Uterine smooth muscle cell (primary cell): ENCODE results near the gene SLC35G2. TPM values are rescaled to one million over a fixed set of nuclear protein-coding genes. Genes with fewer than 3 reads are reported as not detected.

Experiments used
- total RNA-seq: library from RNA; depleted of rRNA; stranded (reverse); fragments of >200 nt; gene quantifications from 2 replicates; pipeline ENCODE4 v1.2.3, GENCODE V29; 2014

SLC35G2 gene
- total RNA-seq = 14.2 and 20.5 TPM in 2 replicates

DNA sequence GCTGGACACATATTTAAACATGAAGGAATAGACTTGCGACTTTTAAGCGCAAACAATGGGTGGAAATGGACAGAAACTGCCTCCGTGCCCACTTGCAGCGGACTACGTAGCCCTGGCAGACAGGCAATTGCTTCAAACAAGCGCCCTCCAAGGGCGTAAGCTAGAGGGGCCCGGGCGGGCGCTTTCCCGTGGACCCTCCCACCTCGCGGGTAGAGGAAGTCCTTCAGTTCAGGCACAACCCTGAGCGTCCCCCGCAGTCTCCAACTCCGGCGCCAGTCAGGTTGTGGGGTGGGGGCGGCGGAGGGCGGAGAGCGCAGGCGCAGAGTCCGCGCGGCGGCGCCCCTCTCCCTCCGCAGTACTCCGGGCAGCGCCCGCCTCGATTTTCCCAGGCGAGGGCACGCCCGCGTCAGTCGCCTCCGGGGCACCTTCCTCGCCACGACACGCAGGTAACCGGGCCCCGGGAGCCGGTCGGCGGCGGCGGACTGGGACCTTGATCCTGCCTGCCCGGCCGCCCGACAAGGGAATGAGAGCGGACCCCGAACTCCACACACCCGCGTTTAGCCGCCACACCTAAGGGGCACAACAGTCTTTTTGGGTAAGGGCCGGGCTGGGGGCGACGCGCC lies at the start of gene SLC35G2:
Gene SLC35G2, plus strand, starts transcription at position 358 of the 623 bp plus-strand sequence. CDS start 35,335 bp downstream, outside the sequence.

DNA sequence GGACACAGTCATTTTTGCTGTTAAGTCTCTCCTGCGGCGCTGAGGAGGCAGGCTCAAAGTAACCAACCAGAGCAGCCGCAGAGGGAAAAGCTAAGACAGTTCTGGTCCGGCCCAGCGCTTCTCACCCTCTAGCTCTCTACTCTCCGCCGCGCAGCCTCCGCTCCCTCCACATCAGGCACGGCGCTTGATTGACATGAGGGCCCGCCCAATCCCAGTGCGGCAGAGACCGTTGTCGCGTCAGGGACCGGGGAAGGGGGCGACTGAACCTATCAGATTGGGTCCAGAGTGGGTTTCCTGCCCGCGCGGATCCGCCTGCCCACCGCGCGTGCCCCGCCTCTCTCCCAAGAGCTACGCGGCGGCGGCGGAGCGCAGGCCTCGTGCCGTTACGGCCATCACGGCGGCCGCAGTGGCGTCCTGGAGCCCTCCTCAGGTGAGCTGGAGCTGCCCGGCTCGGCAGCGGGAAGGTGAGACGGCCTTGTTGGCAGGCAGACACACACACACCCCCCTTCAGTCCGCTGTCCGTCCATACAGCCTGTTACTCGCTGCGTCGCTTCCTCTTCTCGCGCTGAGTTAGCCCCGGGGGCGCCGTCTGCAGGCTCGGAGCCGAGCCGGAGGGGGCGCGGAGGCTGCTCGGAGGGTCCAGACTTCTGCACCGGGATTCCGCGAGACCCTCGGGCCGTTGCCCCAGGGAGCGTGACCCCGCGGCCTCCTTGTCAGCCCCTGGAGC lies 43.1 kb downstream of the SLC35G2 start, which contains the start of gene NCK1:
Gene NCK1, plus strand, starts transcription at position 319 of the 727 bp plus-strand sequence. CDS start 65,794 bp downstream, outside the sequence.

Other genes with a start within 250 kb of the SLC35G2 start
- 54.0 and 65.1 TPM in 2 replicates for gene STAG1, start 66.7 kb upstream of the SLC35G2 start, total RNA-seq
- gene NCK1, start 43.1 kb downstream of the SLC35G2 start, total RNA-seq = 52.0 and 69.9 TPM in 2 replicates
- gene IL20RB, start 138.9 kb downstream of the SLC35G2 start, total RNA-seq = 1.8 and 3.2 TPM in 2 replicates